ENCODE results near the gene FOXA1. TPM values are rescaled to one million over a fixed set of nuclear protein-coding genes. Genes with fewer than 3 reads are reported as not detected.

Gene FOXA1
- total and polyA plus RNA-seq, 9 of the 15 experiments (the other 6 are each of a cell fraction or from before 2014, with no cell fraction given), result 0.20 to 3.0 (median 1.3) TPM

- no peak for TF ChIP-seq ATF1 (CRISPR knock-in tag; IDR thresholded peaks at IDR 0.05)
- TF ChIP-seq ATF1 (tag; IDR thresholded peaks at IDR 0.05), result peak; percentile 66
- no peak for TF ChIP-seq SAFB (IDR thresholded peaks at IDR 0.05; ENCODE audit: borderline replicate concordance, low read depth, low read length)
- no peak; the same call in 1 of the 2 replicates for TF ChIP-seq POLR2G (IDR thresholded peaks at IDR 0.05; ENCODE audit: low read depth, low read length)
- TF ChIP-seq TFE3 (CRISPR knock-in tag; IDR thresholded peaks at IDR 0.05), result no peak
- TF ChIP-seq NCOA1 (IDR thresholded peaks at IDR 0.05; ENCODE audit: low read depth), result 0 out of 2 replicates have a peak, but pooled peaks have one; percentile 23
- TF ChIP-seq ZNF639 (CRISPR knock-in tag; conservative IDR thresholded peaks at IDR 0.05 in 1 of 2, IDR thresholded peaks at IDR 0.05 in 1 of 2), result no peak
- 0 out of 2 replicates have a peak, but pooled peaks have one; percentile 15 for TF ChIP-seq ZBTB7A (IDR thresholded peaks at IDR 0.05; ENCODE audit: borderline replicate concordance, control insufficient read depth, low read depth, low read length)
- TF ChIP-seq SMAD1 (IDR thresholded peaks at IDR 0.05; ENCODE audit: low read depth, low read length, partially characterized antibody), result peak; percentile 21
- TF ChIP-seq ZKSCAN3 (CRISPR knock-in tag; IDR thresholded peaks at IDR 0.05), result no peak
- TF ChIP-seq EWSR1 (IDR thresholded peaks at IDR 0.05; ENCODE audit: borderline replicate concordance, low read depth, partially characterized antibody), result no peak
- peak; percentile 72 for TF ChIP-seq VEZF1 (CRISPR knock-in tag; IDR thresholded peaks at IDR 0.05)
- no peak for TF ChIP-seq STAG1 (CRISPR knock-in tag; IDR thresholded peaks at IDR 0.05; ENCODE audit: borderline replicate concordance)
- TF ChIP-seq HES1 (IDR thresholded peaks at IDR 0.05; ENCODE audit: low read depth), result no peak
- no peak for TF ChIP-seq MTF1 (CRISPR knock-in tag; IDR thresholded peaks at IDR 0.05; ENCODE audit: borderline replicate concordance)
- TF ChIP-seq ZNF780A (CRISPR knock-in tag; IDR thresholded peaks at IDR 0.05), result no peak
- TF ChIP-seq NFIC (IDR thresholded peaks at IDR 0.05), result no peak
- TF ChIP-seq DEAF1 (CRISPR knock-in tag; IDR thresholded peaks at IDR 0.05), result no peak
- TF ChIP-seq ARID1B (IDR thresholded peaks at IDR 0.05), result peak; percentile 65
These were observed 966 bp upstream of the FOXA1 start (continued) for GRCh38 chr14:37595809-37596621.
